ENCODE measurements around the gene DIPK1A. TPM values are rescaled to one million over a fixed set of nuclear protein-coding genes. Genes with fewer than 3 reads are reported as not detected.

Gene DIPK1A
- total RNA-seq, 1 donor from 2014 or later: 8.4 TPM

GRCh38 chr1:92839442-92839841 lies 121.8 kb downstream of the DIPK1A start:
- Histone ChIP-seq H3K9ac (ENCODE audit: low read length) (no peak overlapping the region), H3K4me1 (ENCODE audit: insufficient read depth, low read length) (peaks cover 32% of the 10 kb centered on the region), H3K4me2 (ENCODE audit: low read length) (peak overlapping the region; percentile 2), H3K9me3 (ENCODE audit: insufficient read depth, low read depth, low read length) (no peaks in the 10 kb centered on the region), H3K79me2 (ENCODE audit: insufficient read depth, low read length) (peaks cover 67% of the 10 kb centered on the region), H3K4me3 (ENCODE audit: insufficient read depth, low read depth, low read length) (no peak overlapping the region), H3K36me3 (ENCODE audit: insufficient read depth, low read length) (peaks cover 90% of the 10 kb centered on the region), H3K27me3 (ENCODE audit: insufficient read depth, low read length) (no peaks in the 10 kb centered on the region), H3K27ac (ENCODE audit: low read depth, low read length) (no peak overlapping the region), H2AFZ (ENCODE audit: low read depth, low read length) (no peak overlapping the region), H4K20me1 (ENCODE audit: insufficient read depth, low read length) (peaks cover 91% of the 10 kb centered on the region)
- Mint-ChIP-seq H3K9me3 (ENCODE audit: unreplicated experiment) (no peaks in the 10 kb centered on the region), H3K4me1 (ENCODE audit: low read depth, unreplicated experiment) (peaks cover 41% of the 10 kb centered on the region), H3K4me3 (ENCODE audit: unreplicated experiment) (peak overlapping the region; percentile 56), H3K36me3 (ENCODE audit: low read depth, unreplicated experiment) (peaks cover 42% of the 10 kb centered on the region), H3K27me3 (ENCODE audit: low read depth, unreplicated experiment) (no peaks in the 10 kb centered on the region), H3K27ac (ENCODE audit: unreplicated experiment) (peak overlapping the region; percentile 34)
- FAIRE-seq (no peak), DNase-seq (ENCODE audit: low read depth) (no peak)
- TF ChIP-seq EZH2 (IDR thresholded peaks at IDR 0.05; ENCODE audit: insufficient read depth, low read length): no peak
- TF ChIP-seq CTCF (IDR thresholded peaks at IDR 0.05; ENCODE audit: insufficient read depth, low read depth, low read length): no peak

GRCh38 chr1:92838519-92838918 lies 122.7 kb downstream of the DIPK1A start:
- H4K20me1 ChIP-seq (ENCODE audit: insufficient read depth, low read length): peaks cover 95% of the 10 kb centered on the region
- peaks cover 76% of the 10 kb centered on the region for H3K79me2 ChIP-seq (ENCODE audit: insufficient read depth, low read length)
- H3K36me3 Mint-ChIP-seq (ENCODE audit: low read depth, unreplicated experiment): peaks cover 42% of the 10 kb centered on the region
- H3K9ac ChIP-seq (ENCODE audit: low read length): peak overlapping the region; percentile 35
- H3K27me3 Mint-ChIP-seq (ENCODE audit: low read depth, unreplicated experiment): no peaks in the 10 kb centered on the region
- H3K27ac Mint-ChIP-seq (ENCODE audit: unreplicated experiment): no peak overlapping the region
- H3K27me3 ChIP-seq (ENCODE audit: insufficient read depth, low read length): no peaks in the 10 kb centered on the region
- H3K4me2 ChIP-seq (ENCODE audit: low read length): peak overlapping the region; percentile 93
- peaks cover 94% of the 10 kb centered on the region for H3K36me3 ChIP-seq (ENCODE audit: insufficient read depth, low read length)
- H3K4me1 ChIP-seq (ENCODE audit: insufficient read depth, low read length): peaks cover 41% of the 10 kb centered on the region
- no peak overlapping the region for H3K4me3 ChIP-seq (ENCODE audit: insufficient read depth, low read depth, low read length)
- no peaks in the 10 kb centered on the region for H3K9me3 Mint-ChIP-seq (ENCODE audit: unreplicated experiment)
- no peaks in the 10 kb centered on the region for H3K9me3 ChIP-seq (ENCODE audit: insufficient read depth, low read depth, low read length)
- H3K4me3 Mint-ChIP-seq (ENCODE audit: unreplicated experiment): peak overlapping the region; percentile 57
- H3K4me1 Mint-ChIP-seq (ENCODE audit: low read depth, unreplicated experiment): peaks cover 50% of the 10 kb centered on the region
- no peak for DNase-seq (ENCODE audit: low read depth)
- FAIRE-seq: no peak
- no peak overlapping the region for H2AFZ ChIP-seq (ENCODE audit: low read depth, low read length)
- no peak for TF ChIP-seq EZH2 (IDR thresholded peaks at IDR 0.05; ENCODE audit: insufficient read depth, low read length)
- TF ChIP-seq CTCF (IDR thresholded peaks at IDR 0.05; ENCODE audit: insufficient read depth, low read depth, low read length): no peak
- H3K27ac ChIP-seq (ENCODE audit: low read depth, low read length): no peak overlapping the region

DNA sequence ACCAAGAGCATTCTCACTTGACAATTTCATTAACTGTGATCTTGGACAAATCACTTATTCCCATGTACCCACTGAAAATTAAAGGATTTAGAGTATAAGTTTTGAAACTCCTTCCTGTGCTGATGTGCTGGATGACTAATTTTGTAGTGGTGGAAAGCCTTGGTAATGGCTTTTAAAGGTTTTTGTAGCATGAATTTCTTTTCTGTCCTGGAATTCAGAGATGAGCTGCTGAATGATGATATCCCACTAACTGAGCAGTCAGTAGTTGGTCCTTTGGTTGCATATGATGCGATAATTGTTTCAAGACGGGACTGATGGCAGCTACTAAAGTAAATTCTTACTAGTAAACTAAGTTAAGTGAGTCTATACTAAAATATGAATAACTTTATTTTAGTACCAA lies 124.2 kb downstream of the DIPK1A start:
- Mint-ChIP-seq H3K4me3 (ENCODE audit: unreplicated experiment) (no peak overlapping the region), H3K4me1 (ENCODE audit: low read depth, unreplicated experiment) (peaks cover 50% of the 10 kb centered on the region), H3K27ac (ENCODE audit: unreplicated experiment) (no peak overlapping the region), H3K9me3 (ENCODE audit: unreplicated experiment) (no peaks in the 10 kb centered on the region), H3K36me3 (ENCODE audit: low read depth, unreplicated experiment) (peaks cover 42% of the 10 kb centered on the region), H3K27me3 (ENCODE audit: low read depth, unreplicated experiment) (no peaks in the 10 kb centered on the region)
- Histone ChIP-seq H4K20me1 (ENCODE audit: insufficient read depth, low read length) (peaks cover 96% of the 10 kb centered on the region), H3K9ac (ENCODE audit: low read length) (no peak overlapping the region), H3K4me1 (ENCODE audit: insufficient read depth, low read length) (peaks cover 44% of the 10 kb centered on the region), H2AFZ (ENCODE audit: low read depth, low read length) (no peak overlapping the region), H3K9me3 (ENCODE audit: insufficient read depth, low read depth, low read length) (no peaks in the 10 kb centered on the region), H3K27ac (ENCODE audit: low read depth, low read length) (no peak overlapping the region), H3K4me3 (ENCODE audit: insufficient read depth, low read depth, low read length) (no peak overlapping the region), H3K4me2 (ENCODE audit: low read length) (peak overlapping the region; percentile 93), H3K27me3 (ENCODE audit: insufficient read depth, low read length) (no peaks in the 10 kb centered on the region), H3K79me2 (ENCODE audit: insufficient read depth, low read length) (peaks cover 91% of the 10 kb centered on the region), H3K36me3 (ENCODE audit: insufficient read depth, low read length) (peaks cover 84% of the 10 kb centered on the region)
- DNase-seq (ENCODE audit: low read depth): no peak
- no peak for TF ChIP-seq CTCF (IDR thresholded peaks at IDR 0.05; ENCODE audit: insufficient read depth, low read depth, low read length)
- no peak for TF ChIP-seq EZH2 (IDR thresholded peaks at IDR 0.05; ENCODE audit: insufficient read depth, low read length)
- no peak for FAIRE-seq
